HEK293 (cell line): ENCODE results near the gene SP6.

ENCODE experiments used
- CTCF ChIA-PET: fragments of 350-600 bp; formaldehyde crosslinking; extraction: SDS; loops from one replicate; lab custom pipeline; 2021; ENCODE audit warnings: antibody characterized with exemption; lab: Yijun Ruan, JAX
- POLR2A ChIA-PET: fragments of 300-600 bp; formaldehyde crosslinking; extraction: SDS; loops from one replicate; lab custom pipeline; 2020; ENCODE audit warnings: antibody characterized with exemption, inconsistent platforms; lab: Yijun Ruan, JAX
- H3K27ac ChIP-seq: fragments of 200-500 bp; sonication (Bioruptor generic); 2 replicates; pipeline ENCODE4 v1.5.1; 2014; ENCODE audit warnings: low read depth, low read length, control low read depth, inconsistent platforms; ENCODE audit errors: extremely low read depth
- H3K36me3 ChIP-seq, 2 experiments: fragments of 200-500 bp in 1 of 2; sonication (Bioruptor generic) in 1 of 2; 1 replicate in 1 of 2; 2 replicates in 1 of 2; pipeline ENCODE4 v1.5.1; 2014 to 2017; ENCODE audit warnings: inconsistent platforms in 2 of 2, low read length in 2 of 2; ENCODE audit not compliant: control insufficient read depth in 2 of 2, insufficient read depth in 1 of 2
- H3K4me1 ChIP-seq: fragments of 200-500 bp; sonication (Bioruptor generic); 2 replicates; pipeline ENCODE4 v1.5.1; 2014; ENCODE audit warnings: mild to moderate bottlenecking, low read length, inconsistent platforms; ENCODE audit not compliant: control insufficient read depth, insufficient read depth
- H3K4me3 ChIP-seq: 2 replicates; pipeline ENCODE4 v1.5.1; 2011; ENCODE audit warnings: low read depth, mild to moderate bottlenecking, control low read depth, low read length, moderate library complexity
- H3K9me3 ChIP-seq: fragments of 200-500 bp; sonication (Bioruptor generic); 2 replicates; pipeline ENCODE4 v1.5.1; 2014; ENCODE audit warnings: low read depth, low read length, inconsistent platforms; ENCODE audit not compliant: control insufficient read depth, insufficient read depth
- BCL11A ChIP-seq: fragments of 450-650 bp; formaldehyde crosslinking; IDR thresholded peaks from 2 replicates; pipeline ENCODE4 v1.5.1; 2016; ENCODE audit warnings: low read depth, missing biosample characterization, missing genetic modification characterization
- KLF1 ChIP-seq: fragments of 450-650 bp; formaldehyde crosslinking; IDR thresholded peaks from 2 replicates; pipeline ENCODE4 v1.5.1; 2016; ENCODE audit warnings: missing biosample characterization, missing genetic modification characterization
- MZF1 ChIP-seq: fragments of 450-650 bp; formaldehyde crosslinking; IDR thresholded peaks from 2 replicates; pipeline ENCODE4 v1.5.1; 2017; ENCODE audit warnings: missing biosample characterization, missing genetic modification characterization, borderline replicate concordance
- OVOL3 ChIP-seq: fragments of 450-650 bp; formaldehyde crosslinking; IDR thresholded peaks from 2 replicates; pipeline ENCODE4 v1.5.1; 2016; ENCODE audit warnings: missing biosample characterization, missing genetic modification characterization
- ZNF121 ChIP-seq: fragments of 450-650 bp; formaldehyde crosslinking; IDR thresholded peaks from 2 replicates; pipeline ENCODE4 v1.5.1; 2016; ENCODE audit warnings: missing biosample characterization, missing genetic modification characterization
- ZNF155 ChIP-seq: fragments of 450-650 bp; formaldehyde crosslinking; IDR thresholded peaks from 2 replicates; pipeline ENCODE4 v1.5.1; 2016; ENCODE audit warnings: missing biosample characterization, missing genetic modification characterization
- ZNF292 ChIP-seq: fragments of 450-650 bp; formaldehyde crosslinking; IDR thresholded peaks from 2 replicates; pipeline ENCODE4 v1.5.1; 2016; ENCODE audit warnings: low read depth, missing biosample characterization, missing genetic modification characterization, borderline replicate concordance
- ZNF302 ChIP-seq: fragments of 450-650 bp; formaldehyde crosslinking; IDR thresholded peaks from 2 replicates; pipeline ENCODE4 v1.5.1; 2016; ENCODE audit warnings: missing biosample characterization, missing genetic modification characterization, low read depth
- ZNF394 ChIP-seq: fragments of 450-650 bp; formaldehyde crosslinking; IDR thresholded peaks from 2 replicates; pipeline ENCODE4 v1.5.1; 2016; ENCODE audit warnings: missing biosample characterization, missing genetic modification characterization, mild to moderate bottlenecking, moderate library complexity, borderline replicate concordance
- ZNF433 ChIP-seq: fragments of 450-650 bp; formaldehyde crosslinking; IDR thresholded peaks from 2 replicates; pipeline ENCODE4 v1.5.1; 2016; ENCODE audit warnings: missing biosample characterization, missing genetic modification characterization, low read depth
- ZNF501 ChIP-seq: fragments of 450-650 bp; formaldehyde crosslinking; IDR thresholded peaks from 2 replicates; pipeline ENCODE4 v1.5.1; 2016; ENCODE audit warnings: missing biosample characterization, missing genetic modification characterization
- ZNF549 ChIP-seq: fragments of 450-650 bp; IDR thresholded peaks from 2 replicates; pipeline ENCODE4 v1.5.1; 2018; ENCODE audit warnings: missing biosample characterization, missing genetic modification characterization, mild to moderate bottlenecking, inconsistent platforms, moderate library complexity
- ZNF571 ChIP-seq: fragments of 450-650 bp; formaldehyde crosslinking; IDR thresholded peaks from 2 replicates; pipeline ENCODE4 v1.5.0; 2017; ENCODE audit warnings: missing biosample characterization, missing genetic modification characterization
- ZNF621 ChIP-seq: fragments of 450-650 bp; formaldehyde crosslinking; IDR thresholded peaks from 2 replicates; pipeline ENCODE4 v1.5.1; 2017; ENCODE audit warnings: missing biosample characterization, missing genetic modification characterization
- ZNF623 ChIP-seq: fragments of 450-650 bp; formaldehyde crosslinking; IDR thresholded peaks from 2 replicates; pipeline ENCODE4 v1.5.1; 2016; ENCODE audit warnings: missing biosample characterization, missing genetic modification characterization
- ZNF629 ChIP-seq: fragments of 450-650 bp; formaldehyde crosslinking; IDR thresholded peaks from 2 replicates; pipeline ENCODE4 v1.5.1; 2017; ENCODE audit warnings: missing biosample characterization, missing genetic modification characterization
- ZSCAN23 ChIP-seq: fragments of 450-650 bp; formaldehyde crosslinking; IDR thresholded peaks from 2 replicates; pipeline ENCODE4 v1.5.1; 2016; ENCODE audit warnings: missing biosample characterization, missing genetic modification characterization
- TF ChIP-seq, protein P1 (sequence below): sonication (generic); formaldehyde crosslinking; IDR thresholded peaks from 2 replicates; pipeline ENCODE4 v1.8.1; 2022; ENCODE audit warnings: mild to moderate bottlenecking, moderate library complexity, missing genetic modification reagents
- TF ChIP-seq, protein P2 (sequence below): fragments of 450-650 bp; IDR thresholded peaks from 2 replicates; pipeline ENCODE4 v1.5.1; 2018; ENCODE audit warnings: missing biosample characterization, mild to moderate bottlenecking, missing genetic modification characterization

Gene SP6

GRCh38 chr17:47830396-47831002 is 20.5 kb downstream of the SP6 start:
- TF ChIP-seq ZNF501 (no peak), ZNF549 (tag by site-specific recombination) (no peak), ZNF623 (tag by site-specific recombination) (no peak), ZNF292 (no peak), ZNF155 (tag by site-specific recombination) (no peak), ZNF394 (tag by site-specific recombination) (no peak)
- no peaks in the 10 kb centered on the region for H3K9me3 ChIP-seq
- peak overlapping the region; percentile 21; the same call in 1 of the 2 replicates for H3K27ac ChIP-seq
- H3K4me3 ChIP-seq = peak overlapping the region; percentile 92
- H3K4me1 ChIP-seq = peaks cover 7% of the 10 kb centered on the region; the same call in 1 of the 2 replicates
- H3K36me3 ChIP-seq = peaks cover 20 to 39% of the 10 kb centered on the region in 2 experiments
- ChIA-PET CTCF (interaction anchor here (0.7 to 2.6 kb wide), 5 partner anchors 11 to 184 kb away, joined by 3 to 21 read pairs (median 5); partner anchors contain the start of gene SCRN2), POLR2A (interaction anchor here (1.2 to 2.1 kb wide), 9 partner anchors 8 to 213 kb away, joined by 3 to 50 read pairs (median 7); partner anchors contain the start of genes CDK5RAP3, OSBPL7, SCRN2 and SP2)

DNA sequence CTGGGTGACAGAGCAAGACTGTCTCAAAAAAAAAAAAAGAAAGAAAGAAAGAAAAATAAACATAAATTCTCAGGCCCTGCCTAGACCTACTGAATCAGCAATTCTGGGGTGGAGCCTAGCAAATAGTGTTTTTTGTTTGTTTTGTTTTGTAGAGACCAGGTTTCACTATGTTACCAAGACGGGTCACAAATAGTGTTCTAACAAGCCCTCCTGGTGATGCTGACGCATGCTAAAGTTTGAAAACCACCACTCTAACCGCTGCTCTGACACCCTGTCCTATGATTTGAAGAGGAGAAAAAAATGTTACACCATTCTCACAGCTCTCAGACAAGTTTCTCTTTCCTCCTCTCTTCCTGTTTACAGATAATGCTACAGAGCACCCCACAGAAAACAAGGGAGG is 21.1 kb downstream of the SP6 start:
- H3K4me3 ChIP-seq = no peak overlapping the region
- TF ChIP-seq MZF1 (tag by site-specific recombination) = no peak
- no peak for TF ChIP-seq ZNF571 (tag by site-specific recombination)
- no peak for TF ChIP-seq KLF1 (tag by site-specific recombination)
- no peak for TF ChIP-seq ZNF629 (tag by site-specific recombination)
- TF ChIP-seq OVOL3 (tag by site-specific recombination) = no peak
- TF ChIP-seq ZNF302 (tag by site-specific recombination) = no peak
- TF ChIP-seq ZNF433 (tag by site-specific recombination) = no peak
- no peak for TF ChIP-seq ZNF621
- TF ChIP-seq, protein P1, sequence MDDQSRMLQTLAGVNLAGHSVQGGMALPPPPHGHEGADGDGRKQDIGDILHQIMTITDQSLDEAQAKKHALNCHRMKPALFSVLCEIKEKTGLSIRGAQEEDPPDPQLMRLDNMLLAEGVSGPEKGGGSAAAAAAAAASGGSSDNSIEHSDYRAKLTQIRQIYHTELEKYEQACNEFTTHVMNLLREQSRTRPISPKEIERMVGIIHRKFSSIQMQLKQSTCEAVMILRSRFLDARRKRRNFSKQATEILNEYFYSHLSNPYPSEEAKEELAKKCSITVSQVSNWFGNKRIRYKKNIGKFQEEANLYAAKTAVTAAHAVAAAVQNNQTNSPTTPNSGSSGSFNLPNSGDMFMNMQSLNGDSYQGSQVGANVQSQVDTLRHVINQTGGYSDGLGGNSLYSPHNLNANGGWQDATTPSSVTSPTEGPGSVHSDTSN (CRISPR knock-in tag) = no peak
- TF ChIP-seq, protein P2, sequence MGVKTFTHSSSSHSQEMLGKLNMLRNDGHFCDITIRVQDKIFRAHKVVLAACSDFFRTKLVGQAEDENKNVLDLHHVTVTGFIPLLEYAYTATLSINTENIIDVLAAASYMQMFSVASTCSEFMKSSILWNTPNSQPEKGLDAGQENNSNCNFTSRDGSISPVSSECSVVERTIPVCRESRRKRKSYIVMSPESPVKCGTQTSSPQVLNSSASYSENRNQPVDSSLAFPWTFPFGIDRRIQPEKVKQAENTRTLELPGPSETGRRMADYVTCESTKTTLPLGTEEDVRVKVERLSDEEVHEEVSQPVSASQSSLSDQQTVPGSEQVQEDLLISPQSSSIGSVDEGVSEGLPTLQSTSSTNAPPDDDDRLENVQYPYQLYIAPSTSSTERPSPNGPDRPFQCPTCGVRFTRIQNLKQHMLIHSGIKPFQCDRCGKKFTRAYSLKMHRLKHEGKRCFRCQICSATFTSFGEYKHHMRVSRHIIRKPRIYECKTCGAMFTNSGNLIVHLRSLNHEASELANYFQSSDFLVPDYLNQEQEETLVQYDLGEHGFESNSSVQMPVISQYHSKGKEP (tag by site-specific recombination) = no peak
- no peak for TF ChIP-seq ZSCAN23 (tag by site-specific recombination)

GRCh38 chr17:47823519-47823918 is 27.4 kb downstream of the SP6 start:
- Histone ChIP-seq H3K4me1 (peaks cover 3% of the 10 kb centered on the region), H3K4me3 (no peak overlapping the region), H3K36me3 (peaks cover 19 to 64% of the 10 kb centered on the region in 2 experiments), H3K9me3 (no peaks in the 10 kb centered on the region), H3K27ac (no peak overlapping the region)
- TF ChIP-seq BCL11A (no peak), ZNF121 (tag by site-specific recombination) (no peak)
- CTCF ChIA-PET = interaction anchor here (0.6 to 1.8 kb wide), 3 partner anchors 8 to 210 kb away, joined by 3 to 5 read pairs (median 4); partner anchors contain the start of genes LRRC46 and MRPL10
- POLR2A ChIA-PET = interaction anchor here (2.6 kb wide), 1 partner anchor 8 kb away, joined by 50 read pairs; the partner anchor contains the start of genes LRRC46 and MRPL10

More for the DNA sequence above, 21.1 kb downstream of the SP6 start:
- no peaks in the 10 kb centered on the region for H3K9me3 ChIP-seq
- peaks cover 25 to 39% of the 10 kb centered on the region in 2 experiments for H3K36me3 ChIP-seq
- POLR2A ChIA-PET = no interaction called here
- H3K4me1 ChIP-seq = peaks cover 7% of the 10 kb centered on the region; the same call in 1 of the 2 replicates
- H3K27ac ChIP-seq = no peak overlapping the region
- CTCF ChIA-PET = interaction anchor here (0.7 kb wide), 1 partner anchor 141 kb away, joined by 3 read pairs; the partner anchor contains the start of gene CDK5RAP3
